GM04504 (cell line): ENCODE measurements around the gene TSPYL4.

Experiments
- DNase-seq: peaks from one replicate; pipeline ENCODE4 v3.0.0-alpha.2; 2012; ENCODE audit warnings: low read depth

TSPYL4 gene

GRCh38 chr6:116221911-116222310, 32.0 kb downstream of the TSPYL4 start:
- DNase-seq = no peak

- DNase-seq = no peak
Observed at GRCh38 chr6:116221067-116221466, 32.8 kb downstream of the TSPYL4 start.

- no peak for DNase-seq
Observed at GRCh38 chr6:116218866-116219265, 35.0 kb downstream of the TSPYL4 start.

GRCh38 chr6:116218172-116218633, 35.7 kb downstream of the TSPYL4 start:
- DNase-seq = no peak

- DNase-seq = no peak
Observed at GRCh38 chr6:116217069-116217468, 36.8 kb downstream of the TSPYL4 start.

GRCh38 chr6:116215414-116215813, 38.5 kb downstream of the TSPYL4 start:
- no peak for DNase-seq

GRCh38 chr6:116214681-116215080, 39.2 kb downstream of the TSPYL4 start:
- DNase-seq = no peak

- DNase-seq = no peak
Observed at GRCh38 chr6:116210750-116211425, 43.0 kb downstream of the TSPYL4 start.

- DNase-seq = no peak
Observed at GRCh38 chr6:116210316-116210715, 43.6 kb downstream of the TSPYL4 start.

GRCh38 chr6:116208056-116208785, 45.7 kb downstream of the TSPYL4 start:
- DNase-seq = no peak

- DNase-seq = no peak
Observed at GRCh38 chr6:116206231-116206903, 47.5 kb downstream of the TSPYL4 start.

GRCh38 chr6:116205281-116205680, 48.6 kb downstream of the TSPYL4 start:
- no peak for DNase-seq

- DNase-seq = no peak
Observed at GRCh38 chr6:116201538-116201937, 52.3 kb downstream of the TSPYL4 start.

GRCh38 chr6:116200619-116201249, 53.1 kb downstream of the TSPYL4 start:
- no peak for DNase-seq
